Measurements from ENCODE around the gene MGMT.

MGMT gene

GRCh38 chr10:129614341-129614740 is 147.3 kb downstream of the MGMT start:
- no peak overlapping the region for H3K27ac ChIP-seq (ENCODE audit: low read length)
- ATAC-seq (ENCODE audit: insufficient read depth, low read depth) (no peak), DNase-seq (no peak)
- no peaks in the 10 kb centered on the region for H3K9me3 ChIP-seq (ENCODE audit: insufficient read depth, low read length, severe bottlenecking)
- no peak overlapping the region for H3K9ac ChIP-seq (ENCODE audit: low read depth, low read length)
- no peak overlapping the region for H2AFZ ChIP-seq (ENCODE audit: low read depth, low read length)
- no peaks in the 10 kb centered on the region for H3K27me3 ChIP-seq (ENCODE audit: insufficient read depth, low read length, poor library complexity)
- H3K4me2 ChIP-seq (ENCODE audit: insufficient read depth, low read length) = no peak overlapping the region
- peaks cover 3% of the 10 kb centered on the region; the same call in 1 of the 2 replicates for H4K20me1 ChIP-seq (ENCODE audit: insufficient read depth, low read length)
- H3K79me2 ChIP-seq (ENCODE audit: insufficient read depth, low read length) = no peaks in the 10 kb centered on the region; the same call in 1 of the 2 replicates
- TF ChIP-seq CTCF (IDR thresholded peaks at IDR 0.05; ENCODE audit: borderline replicate concordance, extremely low read depth, low read length, poor library complexity, severe bottlenecking) = no peak
- TF ChIP-seq EZH2 (IDR thresholded peaks at IDR 0.05; ENCODE audit: borderline replicate concordance, low read depth, low read length, severe bottlenecking) = no peak
- H3K4me1 ChIP-seq (ENCODE audit: insufficient read depth, low read length) = no peaks in the 10 kb centered on the region
- no peak overlapping the region for H3K4me3 ChIP-seq (ENCODE audit: low read depth in 1 of 2, low read length in 2 of 2)
- H3K36me3 ChIP-seq (ENCODE audit: insufficient read depth, low read length) = no peaks in the 10 kb centered on the region

- Histone ChIP-seq H4K20me1 (ENCODE audit: insufficient read depth, low read length) (peaks cover 3% of the 10 kb centered on the region; the same call in 1 of the 2 replicates), H2AFZ (ENCODE audit: low read depth, low read length) (no peak overlapping the region), H3K4me3 (ENCODE audit: low read depth in 1 of 2, low read length in 2 of 2) (no peak overlapping the region), H3K4me1 (ENCODE audit: insufficient read depth, low read length) (no peaks in the 10 kb centered on the region), H3K9ac (ENCODE audit: low read depth, low read length) (no peak overlapping the region), H3K27me3 (ENCODE audit: insufficient read depth, low read length, poor library complexity) (no peaks in the 10 kb centered on the region), H3K36me3 (ENCODE audit: insufficient read depth, low read length) (no peaks in the 10 kb centered on the region), H3K4me2 (ENCODE audit: insufficient read depth, low read length) (no peak overlapping the region), H3K9me3 (ENCODE audit: insufficient read depth, low read length, severe bottlenecking) (no peaks in the 10 kb centered on the region), H3K79me2 (ENCODE audit: insufficient read depth, low read length) (no peaks in the 10 kb centered on the region; the same call in 1 of the 2 replicates), H3K27ac (ENCODE audit: low read length) (no peak overlapping the region)
- DNase-seq = no peak
- TF ChIP-seq EZH2 (IDR thresholded peaks at IDR 0.05; ENCODE audit: borderline replicate concordance, low read depth, low read length, severe bottlenecking) (no peak), CTCF (IDR thresholded peaks at IDR 0.05; ENCODE audit: borderline replicate concordance, extremely low read depth, low read length, poor library complexity, severe bottlenecking) (no peak)
- no peak for ATAC-seq (ENCODE audit: insufficient read depth, low read depth)
Observed at GRCh38 chr10:129615381-129615780, 148.3 kb downstream of the MGMT start.

DNA sequence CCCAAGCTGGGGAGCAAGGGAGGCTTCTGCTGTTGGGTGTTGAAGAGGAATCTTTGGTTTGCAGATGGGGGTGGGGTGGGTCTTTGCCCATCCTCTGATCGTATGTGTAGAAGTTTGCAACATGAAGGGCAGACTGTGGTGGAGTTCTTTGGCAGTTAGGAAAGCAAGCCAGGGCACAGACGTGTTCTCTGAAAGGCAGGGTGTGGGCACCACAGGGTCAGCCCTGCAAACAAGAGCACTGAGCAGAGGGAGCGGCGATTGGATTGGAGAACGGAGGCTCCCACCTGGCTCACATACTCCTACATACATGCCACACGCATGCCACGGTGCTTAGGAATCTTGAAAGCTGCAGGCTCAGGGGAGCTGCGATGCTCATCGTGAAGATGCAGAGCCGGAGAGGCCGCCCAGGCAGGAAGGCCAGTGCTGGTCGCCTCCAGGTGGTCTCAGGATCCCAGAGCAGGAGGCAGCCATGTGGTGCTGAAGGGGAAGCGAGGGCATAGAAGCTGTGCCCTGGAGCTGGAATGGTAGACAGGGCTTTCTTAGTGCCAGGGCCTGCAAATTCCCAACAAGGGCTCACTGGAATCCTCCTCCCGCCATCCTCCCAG is 149.0 kb downstream of the MGMT start:
- Histone ChIP-seq H3K4me3 (ENCODE audit: low read depth in 1 of 2, low read length in 2 of 2) (no peak overlapping the region), H3K9me3 (ENCODE audit: insufficient read depth, low read length, severe bottlenecking) (no peaks in the 10 kb centered on the region), H3K9ac (ENCODE audit: low read depth, low read length) (no peak overlapping the region), H3K79me2 (ENCODE audit: insufficient read depth, low read length) (no peaks in the 10 kb centered on the region; the same call in 1 of the 2 replicates), H4K20me1 (ENCODE audit: insufficient read depth, low read length) (peaks cover 3% of the 10 kb centered on the region; the same call in 1 of the 2 replicates), H3K36me3 (ENCODE audit: insufficient read depth, low read length) (no peaks in the 10 kb centered on the region), H3K27me3 (ENCODE audit: insufficient read depth, low read length, poor library complexity) (no peaks in the 10 kb centered on the region), H3K4me2 (ENCODE audit: insufficient read depth, low read length) (no peak overlapping the region), H2AFZ (ENCODE audit: low read depth, low read length) (no peak overlapping the region), H3K27ac (ENCODE audit: low read length) (no peak overlapping the region), H3K4me1 (ENCODE audit: insufficient read depth, low read length) (no peaks in the 10 kb centered on the region)
- ATAC-seq (ENCODE audit: insufficient read depth, low read depth) (no peak), DNase-seq (no peak)
- no peak for TF ChIP-seq EZH2 (IDR thresholded peaks at IDR 0.05; ENCODE audit: borderline replicate concordance, low read depth, low read length, severe bottlenecking)
- no peak for TF ChIP-seq CTCF (IDR thresholded peaks at IDR 0.05; ENCODE audit: borderline replicate concordance, extremely low read depth, low read length, poor library complexity, severe bottlenecking)
